NCI-H2196 (cell line): ENCODE measurements around the gene HRNR.

ENCODE experiments used
- DNase-seq: peaks from one replicate; lab custom pipeline; 2025; ENCODE audit not compliant: unreplicated experiment; lab: John Stamatoyannopoulos, UW

Gene HRNR

GRCh38 chr1:152189657-152190442, 34.1 kb downstream of the HRNR start:
- peak; percentile 11 for DNase-seq

GRCh38 chr1:152188673-152189591, 35.1 kb downstream of the HRNR start:
- peak; percentile 3 for DNase-seq

GRCh38 chr1:152186556-152187285, 37.3 kb downstream of the HRNR start:
- DNase-seq, result no peak

- DNase-seq, result no peak
These were observed 38.2 kb downstream of the HRNR start for GRCh38 chr1:152185544-152186391.

- DNase-seq, result no peak
These were observed 41.0 kb downstream of the HRNR start for GRCh38 chr1:152182944-152183361.

GRCh38 chr1:152182431-152182830, 41.6 kb downstream of the HRNR start:
- no peak for DNase-seq

GRCh38 chr1:152179566-152179965, 44.4 kb downstream of the HRNR start:
- DNase-seq, result no peak

GRCh38 chr1:152170287-152170905, 53.6 kb downstream of the HRNR start:
- no peak for DNase-seq

- DNase-seq, result no peak
These were observed 54.5 kb downstream of the HRNR start for GRCh38 chr1:152169366-152170025.

GRCh38 chr1:152168535-152168868, 55.5 kb downstream of the HRNR start:
- DNase-seq, result no peak

- DNase-seq, result no peak
These were observed 56.0 kb downstream of the HRNR start for GRCh38 chr1:152167835-152168534.

GRCh38 chr1:152166966-152167365, 57.0 kb downstream of the HRNR start:
- DNase-seq, result no peak

GRCh38 chr1:152165286-152166077, 58.5 kb downstream of the HRNR start:
- no peak for DNase-seq

GRCh38 chr1:152164517-152165136, 59.4 kb downstream of the HRNR start:
- no peak for DNase-seq

GRCh38 chr1:152162792-152163463, 61.1 kb downstream of the HRNR start:
- DNase-seq, result no peak
